ENCODE data around the gene OR5K1.
A peak's percentile ranks its signal among the peaks of the same experiment; 100 is the strongest.

Gene OR5K1

DNA sequence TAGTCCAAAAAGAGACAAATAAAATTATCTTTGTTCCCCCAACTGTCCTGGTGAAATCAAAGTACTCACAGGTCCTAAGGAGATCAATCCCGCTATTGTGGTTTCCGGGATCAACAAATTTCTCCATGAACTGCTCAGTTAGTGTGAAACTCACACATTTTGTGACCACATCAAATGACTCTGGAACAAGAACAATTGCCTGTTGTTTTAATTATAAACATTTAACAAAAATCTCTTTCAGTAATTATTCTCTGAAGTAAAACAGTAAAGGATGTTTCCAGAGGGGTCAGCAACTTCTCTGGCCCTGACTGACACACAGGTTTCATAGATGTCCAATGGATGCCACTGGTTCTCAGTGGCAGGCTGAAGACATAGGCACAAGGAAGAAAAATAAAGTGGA lies 55.8 kb downstream of the OR5K1 start:
- DNase-seq: peak; percentile 40 to 93

DNA sequence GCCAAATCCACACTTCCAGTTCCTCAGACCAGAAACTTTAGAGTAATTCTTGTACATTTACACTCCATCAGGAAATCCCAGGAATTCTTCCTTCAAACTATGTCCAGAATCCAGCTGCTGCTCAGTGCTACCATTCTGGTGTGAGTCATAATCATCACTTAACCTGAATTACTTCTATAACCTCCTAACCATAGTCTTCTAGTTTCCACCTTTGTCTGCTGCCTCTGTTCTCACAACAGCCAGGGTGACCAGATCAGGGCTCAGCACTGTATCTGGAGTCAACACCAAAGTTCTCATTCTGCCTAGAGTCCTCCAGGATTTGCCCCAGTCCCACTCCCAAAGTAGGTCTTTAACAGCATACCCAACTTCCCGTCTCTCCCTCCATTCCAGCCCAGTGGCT lies 56.4 kb downstream of the OR5K1 start:
- no peak for DNase-seq

DNA sequence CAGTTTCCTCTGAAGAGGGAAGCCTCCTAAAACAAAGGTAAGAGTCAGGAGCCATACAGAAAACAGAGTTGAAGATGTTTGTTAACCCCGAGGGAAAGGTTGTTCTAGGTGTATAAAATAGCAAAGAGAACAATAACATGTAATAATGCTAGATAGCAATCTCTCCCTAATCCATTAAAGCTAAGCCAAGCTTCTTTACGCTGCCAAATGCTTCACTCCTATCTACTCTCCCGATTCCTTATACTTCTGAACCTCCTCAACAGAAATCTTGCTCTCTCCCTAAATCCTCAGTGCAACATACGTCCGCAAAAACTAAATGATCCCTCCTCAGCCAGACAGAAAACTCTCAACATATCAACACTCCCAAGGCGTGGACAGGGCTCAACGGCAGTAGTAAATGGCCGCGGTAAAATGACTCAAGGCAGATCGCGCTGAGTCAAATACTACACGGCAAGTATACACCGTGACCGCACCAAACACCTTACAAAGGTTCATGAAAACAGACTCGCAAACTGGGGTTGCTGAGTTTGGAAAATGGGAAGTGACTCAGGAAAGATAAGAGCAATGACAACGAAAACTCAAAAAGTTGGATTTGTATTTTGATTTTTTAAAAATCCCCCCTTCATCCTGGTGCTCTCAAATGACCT lies 59.0 kb downstream of the OR5K1 start:
- peak in 1 of 2 donors; percentile 57 for DNase-seq
